Transverse colon (tissue), 3 donors: ENCODE results near the gene RHCG.

Experiments used
- CTCF ChIP-seq, 5 experiments: fragments of 200-600 bp in 3 of 5; fragments of 450-650 bp in 2 of 5; sonication (generic) in 3 of 5; IDR thresholded peaks; 1 replicate in 2 of 5; 2 replicates in 3 of 5; pipeline ENCODE4 v1.5.1; 2016 to 2017; ENCODE audit warnings: antibody characterized with exemption in 5 of 5, inconsistent platforms in 3 of 5, mild to moderate bottlenecking in 2 of 5, moderate library complexity in 1 of 5
- EP300 ChIP-seq: sonication (generic); formaldehyde crosslinking; IDR thresholded peaks from one replicate; pipeline ENCODE4 v1.6.1; 2017; ENCODE audit warnings: antibody characterized with exemption, low read depth
- POLR2A ChIP-seq: fragments of 450-650 bp; IDR thresholded peaks from one replicate; pipeline ENCODE4 v1.6.1; 2016; ENCODE audit warnings: antibody characterized with exemption, mild to moderate bottlenecking, moderate library complexity

- TF ChIP-seq POLR2A, result no peak
- TF ChIP-seq CTCF (IDR thresholded peaks at IDR 0.05), result no peak
- TF ChIP-seq EP300, result no peak
Observed at GRCh38 chr15:89521605-89522004, 25.2 kb upstream of the RHCG start.
